Right lobe of liver (tissue), 6 donors: ENCODE data around the gene ZNF844. TPM values are rescaled to one million over a fixed set of nuclear protein-coding genes. Genes with fewer than 3 reads are reported as not detected.
"Not testable (repeated sequence)": the region's sequence is repeated elsewhere in the genome, so short reads cannot be mapped to it uniquely, and the experiment has no call there.

ENCODE experiments used
- ATAC-seq, 4 donors: fragments of 200-7000 bp; cut with Tn5 transposase; one replicate each; pipeline ENCODE4 v1.9.1; 2020; ENCODE audit warnings: mild to moderate bottlenecking in 4 of 4, moderate library complexity in 4 of 4
- DNase-seq, 3 donors: peaks; one replicate each; pipeline ENCODE4 v3.0.0-alpha.2; 2020
- H3K27ac ChIP-seq, 3 donors: fragments of 200-600 bp; one replicate each; pipeline ENCODE4 v1.8.0; 2022
- H3K27me3 ChIP-seq, 2 donors: fragments of 200-600 bp; one replicate each; pipeline ENCODE4 v1.8.0; 2022
- H3K36me3 ChIP-seq, 4 donors: fragments of 200-600 bp; sonication (generic) in 1 of 4; one replicate each; pipeline versions ENCODE4 v1.5.1 to v1.8.0; 2017 to 2022; ENCODE audit warnings: control low read depth in 1 of 4
- H3K4me1 ChIP-seq, 4 donors: fragments of 200-600 bp; sonication (generic) in 1 of 4; one replicate each; pipeline versions ENCODE4 v1.5.1 to v1.8.0; 2017 to 2022; ENCODE audit warnings: control low read depth in 1 of 4
- H3K4me3 ChIP-seq, 3 donors: fragments of 200-600 bp; one replicate each; pipeline ENCODE4 v1.8.0; 2022
- H3K9me3 ChIP-seq, 4 donors: fragments of 200-600 bp; sonication (generic) in 1 of 4; one replicate each; pipeline versions ENCODE4 v1.5.1 to v1.8.0; 2017 to 2022; ENCODE audit warnings: control low read depth in 1 of 4
- CTCF ChIP-seq, 4 donors: fragments of 200-600 bp in 3 of 4; fragments of 450-650 bp in 1 of 4; IDR thresholded peaks; one replicate each; pipeline versions ENCODE4 v1.5.1 to v1.8.0; 2016 to 2022; ENCODE audit warnings: antibody characterized with exemption in 4 of 4, mild to moderate bottlenecking in 2 of 4
- POLR2A ChIP-seq: fragments of 450-650 bp; IDR thresholded peaks from one replicate; pipeline ENCODE4 v1.6.1; 2017; ENCODE audit warnings: antibody characterized with exemption, mild to moderate bottlenecking
- WGBS: methylation state at CpG from one replicate; pipeline ENCODE4 v1.1.6; 2018; ENCODE audit warnings: low coverage, low lambda C conversion rate; ENCODE audit not compliant: insufficient coverage; ENCODE audit errors: missing lambda C conversion rate; 5-methylcytosine and 5-hydroxymethylcytosine counted together
- intact Hi-C, 2 donors: fragments of 100-400 bp; cut with DNase I; formaldehyde crosslinking; loops; one replicate each; pipeline versions ENCODE4 v1.11.2 to v1.14.1; 2022
- total RNA-seq, 6 experiments: library from RNA; depleted of rRNA in 2 of 6; stranded (reverse); fragments of >200 nt in 2 of 6; fragmentation: NEBNext Ultra II Directional in 3 of 6; extraction: Animal tissue kit (Norgen Biotek cat#: 25700) in 3 of 6; gene quantifications; one replicate each; pipeline versions ENCODE4 v1.1.0 to v1.2.4, GENCODE V29; 2016 to 2023
- donor health status: DM: no; HTN: yes; CAD: no.
- donor health status: DM: no; HTN: no; CAD: no.
- donor health status: DM: no; HTN: no; CAD: no.
- donor health status: DM: no; HTN: yes; CAD: no.
- donor health status: DM: no; HTN: yes; CAD: no.

Gene ZNF844
- total RNA-seq, 6 experiments from 2014 or later = 2.2 to 8.6 (median 3.1) TPM

DNA sequence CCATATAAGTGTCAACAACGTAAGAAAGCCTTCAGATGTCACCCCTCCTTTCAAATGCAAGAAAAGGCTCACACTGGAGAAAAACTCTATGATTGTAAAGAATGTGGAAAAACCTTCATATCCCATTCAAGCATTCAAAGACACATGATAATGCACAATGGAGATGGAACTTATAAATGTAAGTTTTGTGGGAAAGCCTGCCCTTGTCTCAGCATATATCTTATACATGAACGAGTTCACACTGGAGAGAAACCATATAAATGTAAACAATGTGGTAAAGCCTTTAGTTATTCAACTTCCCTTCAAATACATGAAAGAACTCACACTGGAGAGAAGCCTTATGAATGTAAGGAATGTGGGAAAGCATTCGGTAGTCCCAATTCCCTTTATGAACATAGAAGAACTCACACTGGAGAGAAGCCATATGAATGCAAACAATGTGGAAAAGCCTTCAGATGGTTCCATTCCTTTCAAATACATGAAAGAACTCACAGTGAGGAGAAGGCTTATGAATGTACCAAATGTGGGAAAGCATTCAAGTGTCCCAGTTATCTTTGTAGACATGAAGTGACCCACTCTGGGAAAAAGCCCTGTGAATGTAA lies 11.1 kb downstream of the ZNF844 start:
- Histone ChIP-seq H3K4me1 (no peaks in the 10 kb centered on the region), H3K9me3 (peaks cover 7 to 94% (median 56%) of the 10 kb centered on the region in 4 donors), H3K36me3 (peaks cover 5 to 42% (median 22%) of the 10 kb centered on the region in 4 donors), H3K27ac (no peak overlapping the region), H3K27me3 (no peaks in the 10 kb centered on the region), H3K4me3 (no peak overlapping the region)
- WGBS = 88% methylated on average over 2 of the region's 3 CpGs
- intact Hi-C loops = no loop called here
- no peak for TF ChIP-seq POLR2A
- no peak for TF ChIP-seq CTCF (IDR thresholded peaks at IDR 0.05)
- ATAC-seq = no peak
- DNase-seq = no peak

- H3K4me3 ChIP-seq, ATAC-seq, H3K27ac ChIP-seq, intact Hi-C loops, H3K27me3 ChIP-seq, H3K4me1 ChIP-seq, DNase-seq: not testable (repeated sequence)
- 94% methylated on average over 3 of the region's 3 CpGs for WGBS
- Histone ChIP-seq H3K9me3 (peaks cover 7 to 94% (median 57%) of the 10 kb centered on the region in 4 donors), H3K36me3 (peaks cover 5 to 40% (median 22%) of the 10 kb centered on the region in 4 donors)
These were observed 11.8 kb downstream of the ZNF844 start for GRCh38 chr19:12076331-12076730.

GRCh38 chr19:12077375-12077774 lies 12.8 kb downstream of the ZNF844 start:
- Histone ChIP-seq H3K27me3 (no peaks in the 10 kb centered on the region), H3K27ac (no peak overlapping the region), H3K36me3 (peaks cover 5 to 40% (median 22%) of the 10 kb centered on the region in 4 donors), H3K4me3 (no peak overlapping the region), H3K9me3 (peaks cover 7 to 87% (median 57%) of the 10 kb centered on the region in 4 donors), H3K4me1 (no peaks in the 10 kb centered on the region)
- DNase-seq = no peak
- WGBS = 93% methylated on average over 3 of the region's 3 CpGs
- ATAC-seq = no peak
- TF ChIP-seq POLR2A (no peak), CTCF (IDR thresholded peaks at IDR 0.05) (no peak)
- intact Hi-C loops = no loop called here

GRCh38 chr19:12083336-12083735 lies 18.8 kb downstream of the ZNF844 start:
- intact Hi-C loops, H3K4me3 ChIP-seq, H3K27me3 ChIP-seq, H3K36me3 ChIP-seq, DNase-seq, H3K27ac ChIP-seq, ATAC-seq, H3K4me1 ChIP-seq: not testable (repeated sequence)
- WGBS = 93% methylated on average over 6 of the region's 6 CpGs
- peaks cover 7 to 41% (median 15%) of the 10 kb centered on the region in 4 donors for H3K9me3 ChIP-seq

DNA sequence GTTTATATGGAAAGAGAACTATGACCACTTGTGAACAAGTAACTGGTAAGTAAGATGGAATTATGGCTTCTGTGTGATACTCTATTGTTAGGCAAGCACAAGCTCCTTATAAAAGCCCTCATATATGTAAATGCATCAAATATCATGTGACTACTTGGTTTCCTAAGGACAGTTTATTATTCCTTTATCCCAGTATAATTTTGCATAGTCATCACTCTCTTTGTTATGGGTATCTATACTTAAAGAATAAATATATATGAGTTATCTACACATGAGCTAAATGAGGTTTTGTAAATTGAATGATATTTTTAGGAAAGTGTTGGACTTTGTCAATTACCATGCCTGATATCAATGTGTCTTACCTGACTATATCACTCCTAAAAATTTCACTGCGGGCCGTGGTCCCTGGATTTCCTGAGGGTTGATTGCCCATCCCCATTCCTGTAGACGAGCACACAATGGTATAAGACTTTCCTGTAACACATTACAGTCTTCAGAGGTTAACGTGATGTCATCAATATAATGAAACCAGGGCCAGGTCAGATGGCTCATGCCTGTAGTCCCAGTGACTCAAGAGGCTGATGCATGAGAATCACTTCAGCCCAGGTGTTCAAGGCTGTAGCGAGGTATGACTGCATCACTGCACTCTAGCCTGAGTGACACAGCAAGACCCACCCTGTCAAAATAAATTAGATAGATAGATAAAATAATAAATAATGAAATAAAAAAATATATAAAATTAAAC lies 20.7 kb downstream of the ZNF844 start:
- no peak overlapping the region for H3K4me3 ChIP-seq
- no peaks in the 10 kb centered on the region for H3K4me1 ChIP-seq
- H3K27ac ChIP-seq = no peak overlapping the region
- TF ChIP-seq POLR2A = no peak
- no peak for TF ChIP-seq CTCF (IDR thresholded peaks at IDR 0.05)
- H3K9me3 ChIP-seq = peaks cover 0 to 22% (median 5%) of the 10 kb centered on the region in 4 donors
- DNase-seq (no peak), ATAC-seq (no peak)
- no peaks in the 10 kb centered on the region for H3K36me3 ChIP-seq
- no peaks in the 10 kb centered on the region for H3K27me3 ChIP-seq
- intact Hi-C loops = no loop called here
- 84% methylated on average over 5 of the region's 5 CpGs for WGBS
